IPS-NIHi7 (cell line): ENCODE measurements around the gene MTA1.

Experiments used
- DNase-seq: peaks from one replicate; pipeline ENCODE4 v3.0.0; 2012; ENCODE audit warnings: mixed read lengths; ENCODE audit errors: extremely low spot score

Gene MTA1

GRCh38 chr14:105497671-105498429 is 78.2 kb downstream of the MTA1 start:
- no peak for DNase-seq

DNA sequence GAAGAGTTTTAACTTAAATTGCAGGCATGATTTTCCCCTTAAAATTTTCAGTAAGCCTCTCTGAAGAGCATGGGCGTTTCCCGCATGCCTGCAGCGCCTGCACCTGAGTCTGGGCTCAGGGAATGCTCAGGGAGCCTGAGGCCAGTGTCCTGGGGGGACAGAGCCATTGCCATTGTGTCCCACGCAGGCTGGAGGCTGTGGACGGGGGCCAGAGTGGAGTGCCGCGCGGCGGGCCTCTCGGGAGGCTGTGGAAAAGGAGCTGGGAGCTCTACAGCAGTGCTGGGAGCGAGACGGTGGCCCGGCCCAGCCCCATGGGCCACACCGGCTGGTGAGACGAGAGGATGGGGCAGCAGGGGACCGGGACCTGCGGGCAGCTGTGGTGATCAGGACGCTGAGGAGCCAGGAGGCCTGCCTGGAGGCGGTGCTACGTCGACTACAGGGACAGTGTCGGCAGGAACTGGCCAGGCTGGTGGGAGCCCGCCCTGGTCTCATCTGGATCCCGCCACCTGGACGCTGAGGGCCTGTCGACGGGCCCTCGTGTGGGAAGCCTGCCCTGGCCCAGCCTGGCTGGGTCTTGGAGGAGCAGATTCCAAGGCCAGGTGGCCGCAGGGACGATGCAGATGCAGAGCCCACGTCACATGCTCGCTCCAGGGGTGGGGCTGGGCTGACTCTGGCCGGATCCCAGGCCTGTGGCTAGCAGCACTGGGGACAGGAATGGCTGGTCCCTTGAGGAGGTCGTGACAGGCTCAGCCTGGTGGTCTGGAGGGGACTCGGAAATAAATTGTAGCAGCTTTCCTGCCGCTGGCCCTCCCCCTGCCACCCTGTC is 79.0 kb downstream of the MTA1 start:
- no peak for DNase-seq

- no peak for DNase-seq
Measured at GRCh38 chr14:105499256-105500035, 79.8 kb downstream of the MTA1 start.

- no peak for DNase-seq
Measured at GRCh38 chr14:105500036-105500725, 80.6 kb downstream of the MTA1 start.

DNA sequence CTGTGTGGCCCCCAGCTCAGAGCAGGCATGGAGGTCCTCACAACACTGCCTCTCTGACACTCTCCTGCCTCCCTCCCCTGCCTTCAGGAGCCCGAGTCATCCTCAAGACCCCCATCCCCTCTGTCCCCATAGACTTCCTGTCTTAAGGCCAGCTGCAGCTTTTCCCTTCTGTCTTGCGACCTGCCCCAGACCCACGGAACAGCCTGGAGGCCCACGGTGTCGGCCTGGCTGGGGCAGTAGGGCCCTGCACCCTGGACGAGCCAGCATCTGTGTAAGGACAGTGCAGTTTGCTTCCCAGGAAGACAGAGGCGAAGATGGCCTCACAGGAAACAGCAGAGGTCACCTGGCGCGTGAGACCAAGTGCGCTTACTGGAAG is 81.1 kb downstream of the MTA1 start:
- no peak for DNase-seq

GRCh38 chr14:105501504-105502291 is 82.1 kb downstream of the MTA1 start:
- no peak for DNase-seq

DNA sequence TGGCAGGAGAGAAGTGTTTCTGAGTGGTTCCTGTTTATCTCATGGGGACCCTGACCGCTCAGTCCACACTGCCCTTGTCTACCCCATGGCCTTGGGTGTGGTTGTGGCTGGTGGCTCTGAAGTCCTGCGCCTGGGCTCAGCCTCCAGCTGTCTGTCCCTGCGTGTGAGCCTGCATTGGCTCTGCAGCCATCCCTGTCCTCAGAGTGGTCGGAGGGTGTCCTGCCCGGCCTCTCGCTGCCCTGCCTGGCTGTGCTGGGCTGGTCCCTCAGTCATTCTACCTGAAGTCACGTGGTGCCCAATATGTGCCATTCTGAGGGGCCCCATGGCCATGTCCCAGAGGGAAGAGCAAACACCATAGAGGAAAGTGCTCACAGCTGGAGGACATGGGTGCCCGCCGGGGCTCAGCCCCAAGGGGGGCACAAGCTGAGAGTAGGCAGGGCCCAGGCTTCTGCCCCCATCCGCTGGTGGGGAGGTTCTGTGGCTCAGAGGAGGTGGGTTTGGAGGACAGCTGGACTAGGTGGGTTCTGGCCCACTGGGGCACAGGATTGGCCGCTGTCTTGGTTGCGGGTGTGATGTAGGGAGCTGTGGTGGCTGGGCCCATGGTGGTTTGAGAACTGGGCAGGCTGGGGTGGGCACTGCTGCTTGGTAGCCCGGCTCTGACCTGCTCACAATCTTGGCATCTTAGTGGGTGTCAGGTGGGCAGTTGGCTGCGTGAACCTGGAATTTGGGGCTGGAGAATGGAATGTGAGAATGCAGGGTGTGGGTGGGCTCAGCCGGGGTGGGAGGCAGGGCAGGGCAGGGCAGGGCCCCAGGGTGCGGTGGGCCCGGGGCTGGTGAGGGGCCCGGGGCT is 83.0 kb downstream of the MTA1 start:
- no peak for DNase-seq

DNA sequence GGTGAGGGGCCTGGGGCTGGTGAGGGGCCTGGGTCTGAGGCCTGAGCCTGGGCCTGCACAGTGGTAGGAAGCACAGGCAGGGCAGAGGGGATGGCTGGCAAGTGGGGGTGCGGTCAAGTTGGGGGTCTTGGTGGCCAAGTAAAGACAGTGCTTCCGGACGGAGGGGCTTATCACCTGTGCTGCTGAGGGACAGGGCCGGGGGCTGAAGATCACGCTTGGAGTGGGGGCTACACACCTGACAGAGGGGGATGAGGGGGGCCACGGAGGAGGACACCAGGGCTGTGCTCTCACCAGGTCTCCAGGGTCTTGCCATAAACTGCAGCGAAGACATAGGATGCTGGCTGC is 83.6 kb downstream of the MTA1 start:
- DNase-seq, result no peak

DNA sequence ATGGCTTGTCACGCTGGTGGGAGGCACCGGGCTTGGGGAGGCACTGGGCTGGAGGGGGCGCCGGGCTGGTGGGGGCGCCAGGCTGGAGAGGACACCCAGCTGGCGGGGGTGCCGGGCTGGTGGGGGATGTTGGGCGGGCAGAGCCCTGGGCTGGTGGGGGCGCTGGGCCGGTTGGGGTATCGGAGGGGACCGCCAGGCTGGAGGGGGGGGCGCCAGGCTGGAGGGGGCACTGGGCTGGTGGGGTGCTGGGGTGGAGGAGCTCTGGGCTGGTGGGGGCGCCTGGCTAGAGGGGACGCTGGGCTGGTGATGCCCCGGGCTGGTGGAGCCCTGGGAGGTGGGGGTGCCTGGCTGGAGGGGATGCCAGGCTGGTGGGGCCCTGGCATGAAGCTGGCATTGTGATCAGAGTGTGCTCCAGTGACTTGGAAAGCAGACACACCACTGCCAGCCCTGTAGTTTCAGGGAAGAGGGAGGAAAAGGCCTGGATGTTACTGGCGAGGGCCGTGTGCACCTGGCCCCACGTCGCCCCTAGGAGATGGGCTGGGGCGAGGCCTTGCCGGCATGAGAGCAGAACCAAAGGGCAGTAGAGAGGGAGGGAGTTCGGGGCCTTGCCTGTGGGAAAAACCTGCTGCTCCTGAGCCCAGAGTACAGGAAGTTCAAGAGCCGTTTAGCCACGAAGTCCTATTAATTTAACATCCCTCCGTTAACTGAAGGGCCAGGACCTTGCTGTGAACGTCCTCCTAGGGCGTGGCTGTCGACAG is 84.5 kb downstream of the MTA1 start:
- no peak for DNase-seq

DNA sequence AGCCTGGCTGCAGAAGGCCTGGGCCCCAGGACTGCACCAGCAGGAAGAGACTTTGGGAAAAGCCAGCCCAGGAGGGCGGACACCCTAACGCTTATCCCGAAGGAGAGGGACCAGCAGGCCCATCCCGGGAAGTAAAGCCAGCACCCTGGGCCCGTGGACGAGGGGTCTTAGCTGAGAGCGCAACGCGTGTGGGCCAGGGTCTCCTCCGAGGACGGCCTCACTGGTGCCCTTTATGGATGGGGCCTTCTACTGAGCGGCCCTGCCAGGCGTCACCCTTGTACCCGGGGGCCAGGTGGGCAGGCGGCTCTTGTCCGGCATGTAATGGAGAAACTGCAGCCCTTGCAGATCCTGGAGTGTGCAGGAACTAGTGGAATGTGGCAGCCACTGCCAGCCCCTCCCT is 85.5 kb downstream of the MTA1 start:
- DNase-seq, result no peak

DNA sequence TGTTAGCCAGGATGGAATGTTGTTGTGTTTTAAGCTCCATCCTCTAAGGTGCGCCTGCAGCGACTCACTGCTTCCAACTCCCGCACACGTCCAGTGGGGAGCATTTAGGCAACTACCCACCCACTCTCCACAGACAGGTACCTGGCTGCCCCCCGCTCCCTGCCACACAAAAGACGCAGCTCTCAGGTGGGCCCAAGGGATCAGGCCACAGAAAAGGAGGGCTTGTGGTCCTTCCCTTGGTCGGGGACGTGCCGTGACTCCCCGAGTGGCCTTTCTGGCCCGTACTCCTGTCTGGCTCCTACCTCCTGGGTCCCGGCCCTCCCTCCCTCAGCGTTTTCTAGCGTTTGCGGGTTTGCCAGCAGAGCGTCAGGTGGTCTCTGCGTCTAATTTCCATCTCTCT is 87.6 kb downstream of the MTA1 start:
- no peak for DNase-seq

- DNase-seq, result no peak
Measured at GRCh38 chr14:105508069-105508468, 88.4 kb downstream of the MTA1 start.

DNA sequence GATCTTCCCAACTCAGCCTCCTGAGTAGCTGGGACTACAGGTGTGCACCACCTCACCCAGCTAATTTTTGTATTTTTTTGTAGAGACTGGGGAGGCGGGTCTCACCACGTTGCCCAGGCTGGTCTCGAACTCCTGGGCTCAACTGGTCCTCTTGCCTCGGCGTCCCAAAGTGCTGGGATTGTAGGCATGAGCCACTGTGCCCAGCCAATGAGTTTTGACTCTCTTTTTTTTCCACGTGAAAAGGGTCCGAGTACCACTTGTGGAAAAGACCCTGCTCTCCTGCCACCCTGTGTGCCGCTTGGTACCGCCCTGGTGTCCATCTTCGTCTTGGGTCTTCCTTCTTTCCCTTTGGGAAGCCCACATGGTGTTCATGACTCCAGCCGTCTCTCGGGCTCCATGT is 89.0 kb downstream of the MTA1 start:
- DNase-seq, result no peak

DNA sequence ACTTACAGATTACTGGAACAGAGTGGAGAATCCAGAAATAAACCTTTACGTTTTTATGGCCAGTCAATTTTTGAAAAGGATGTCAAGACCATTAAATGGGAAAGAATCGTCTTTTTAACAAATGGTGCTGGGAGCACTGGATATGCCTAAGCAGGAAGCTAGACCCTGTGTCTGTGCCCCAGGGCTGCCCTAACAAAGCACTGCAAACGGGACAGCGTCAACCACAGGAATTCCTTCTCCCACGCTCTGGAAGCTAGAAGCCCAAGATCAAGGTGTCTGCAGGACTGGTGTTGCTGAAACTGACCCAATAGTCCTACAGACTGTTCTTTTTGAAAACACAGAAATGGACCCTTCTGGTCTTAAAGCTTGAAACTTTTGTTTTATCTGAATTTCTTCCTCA is 97.5 kb downstream of the MTA1 start:
- no peak for DNase-seq

DNA sequence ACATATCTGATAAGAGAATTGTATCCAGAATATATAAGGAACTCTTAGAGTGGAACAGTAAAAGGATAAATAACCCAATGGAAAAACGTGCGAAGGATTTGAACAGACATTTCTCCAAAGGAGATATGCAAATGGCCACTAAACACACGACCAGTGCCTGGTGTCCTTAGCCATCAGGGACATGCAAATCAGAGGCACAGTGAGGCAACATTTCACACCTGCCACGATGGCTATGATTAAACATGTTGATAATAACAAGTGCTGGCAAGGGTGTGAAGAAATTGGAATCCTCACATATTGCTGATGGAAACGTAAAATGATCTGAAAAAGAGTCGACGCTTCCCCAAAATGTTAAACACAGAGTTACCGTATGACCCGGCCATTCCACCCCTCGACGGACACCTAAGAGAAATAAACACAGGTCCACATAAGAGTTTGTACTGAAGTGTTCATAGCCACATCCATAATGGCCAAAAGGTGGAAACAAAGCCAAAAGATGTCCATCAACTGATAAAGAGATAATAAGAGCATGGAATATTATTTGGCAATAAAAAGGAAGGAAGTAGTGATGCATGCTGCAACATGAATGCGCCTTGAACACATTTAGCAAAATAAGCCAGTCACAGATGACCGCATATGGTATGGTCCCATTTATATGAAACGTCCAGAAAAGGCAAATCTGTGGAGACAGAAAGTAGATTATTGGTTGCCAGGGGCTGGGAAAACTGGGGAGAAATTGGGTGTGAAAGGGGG is 100.5 kb downstream of the MTA1 start:
- no peak for DNase-seq
